ENCODE results near the gene IMMP2L.
"Not testable (repeated sequence)": the region's sequence is repeated elsewhere in the genome, so short reads cannot be mapped to it uniquely, and the experiment has no call there.

Gene IMMP2L

DNA sequence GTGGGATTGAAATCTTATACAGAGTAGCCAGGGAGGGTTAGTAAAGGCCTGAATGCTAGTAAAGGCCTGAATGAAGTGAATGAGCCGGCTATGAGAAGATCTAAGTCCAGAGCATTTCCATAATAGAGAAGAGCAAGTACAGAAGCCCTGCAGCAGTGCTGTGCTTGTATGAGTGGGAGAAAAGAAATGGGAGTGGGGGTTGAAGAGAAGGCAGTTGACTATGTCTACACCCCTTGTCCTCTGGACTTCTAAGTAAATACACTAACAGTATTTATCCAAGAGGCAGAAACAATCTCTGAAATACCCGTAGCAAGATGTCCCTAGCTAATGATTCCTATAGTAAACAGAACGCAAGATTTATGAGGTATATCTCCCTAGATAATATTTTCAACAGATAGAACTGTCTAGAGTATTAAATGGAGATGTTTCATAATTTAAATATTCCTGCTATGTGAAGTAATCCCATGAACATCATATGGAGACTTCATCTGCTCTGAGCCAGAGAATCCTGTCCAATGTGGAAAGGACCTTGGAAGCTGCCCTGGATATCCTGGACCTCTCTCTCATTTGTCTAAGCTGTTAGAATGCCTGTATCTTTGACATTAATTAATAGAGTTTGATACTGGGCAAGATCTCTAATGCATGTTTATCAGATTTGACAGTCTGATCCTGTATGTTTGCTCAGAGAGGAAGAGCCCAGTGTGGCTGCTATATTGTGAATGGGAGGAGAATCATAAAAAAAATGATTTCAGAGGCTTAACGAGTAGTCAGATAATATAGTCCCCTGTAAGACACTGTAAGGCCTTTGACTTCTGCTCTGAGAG, 299.8 kb downstream of the IMMP2L start:
- no peak for DNase-seq (ENCODE audit: low read depth)

DNA sequence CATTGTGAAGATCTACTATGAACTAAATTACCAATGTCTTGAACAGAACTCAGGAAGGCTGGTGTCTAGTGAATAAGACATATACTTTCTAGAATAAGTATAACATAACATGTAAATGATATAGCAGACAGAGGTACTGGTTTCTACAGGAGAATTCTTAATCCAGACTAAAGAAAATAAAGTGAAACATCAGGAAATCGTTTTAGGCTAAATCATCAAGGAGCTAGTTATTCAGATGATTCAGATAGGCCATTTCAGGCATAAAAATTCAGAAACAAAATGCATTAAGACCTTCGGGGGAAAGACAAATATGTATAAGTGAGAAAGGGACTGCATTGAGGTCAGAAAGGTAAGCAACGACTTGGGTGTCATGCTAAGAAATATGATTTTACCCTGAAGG, 300.8 kb downstream of the IMMP2L start:
- DNase-seq (ENCODE audit: low read depth), result no peak

DNA sequence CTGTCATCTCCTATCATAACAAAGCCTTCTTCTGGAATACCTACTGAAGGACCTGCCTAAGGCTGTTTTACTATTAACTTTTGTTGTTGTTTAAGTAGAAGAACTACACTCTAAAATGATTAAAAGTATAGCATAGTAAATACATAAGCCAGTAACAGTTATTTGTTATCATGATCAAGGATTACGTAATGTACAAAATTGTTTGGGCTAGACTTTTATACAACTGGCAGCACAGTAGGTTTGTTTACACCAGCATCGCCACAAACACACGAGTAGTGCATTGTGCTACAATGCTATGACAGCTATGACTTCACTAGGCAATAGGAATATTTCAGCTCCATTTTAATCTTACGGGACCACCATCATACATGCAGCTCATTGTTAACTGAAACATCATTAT, 302.3 kb downstream of the IMMP2L start:
- no peak for DNase-seq (ENCODE audit: low read depth)

- no peak for DNase-seq (ENCODE audit: low read depth)
These were observed 305.9 kb downstream of the IMMP2L start for GRCh38 chr7:111256391-111256790.

- DNase-seq (ENCODE audit: low read depth), result no peak
These were observed 306.7 kb downstream of the IMMP2L start for GRCh38 chr7:111255576-111255975.

GRCh38 chr7:111251365-111251764, 310.9 kb downstream of the IMMP2L start:
- not testable (repeated sequence) for DNase-seq (ENCODE audit: low read depth)

DNA sequence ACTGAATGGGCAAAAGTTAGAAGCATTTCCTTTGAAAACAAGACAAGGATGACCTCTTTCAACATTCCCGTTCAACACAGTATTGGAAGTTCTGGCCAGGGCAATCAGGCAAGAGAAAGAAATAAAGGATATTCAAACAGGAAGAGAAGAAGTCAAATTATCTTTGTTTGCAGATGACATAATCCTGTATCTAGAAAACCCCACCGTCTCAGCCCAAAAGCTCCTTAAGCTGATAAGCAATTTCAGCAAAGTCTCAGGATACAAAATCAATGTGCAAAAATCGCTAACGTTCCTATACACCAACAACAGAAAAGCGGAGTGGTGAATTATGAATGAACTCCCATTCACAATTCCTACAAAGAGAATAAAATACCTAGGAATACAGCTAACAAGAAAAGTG, 312.5 kb downstream of the IMMP2L start:
- not testable (repeated sequence) for DNase-seq (ENCODE audit: low read depth)

- DNase-seq (ENCODE audit: low read depth), result no peak
These were observed 320.0 kb downstream of the IMMP2L start for GRCh38 chr7:111242141-111242755.

DNA sequence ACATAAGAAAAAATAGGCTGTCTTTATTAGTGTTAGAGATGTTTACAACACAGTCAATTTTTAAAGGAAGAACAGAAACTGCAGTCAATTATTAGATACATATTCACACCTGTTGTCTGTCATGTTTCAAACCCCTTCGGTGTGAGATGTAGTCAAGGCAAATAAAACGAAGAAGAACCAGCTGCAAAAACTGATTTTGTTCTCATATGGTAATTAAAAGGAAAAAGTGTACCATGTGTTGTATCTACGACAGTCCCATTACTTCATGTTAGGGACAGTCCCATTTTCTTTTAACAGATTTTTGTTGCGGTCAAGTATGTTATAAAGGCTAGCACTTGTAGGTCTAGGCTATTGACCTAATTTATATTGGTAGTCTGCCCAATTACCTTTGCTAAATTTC, 321.9 kb downstream of the IMMP2L start:
- no peak for DNase-seq (ENCODE audit: low read depth)

DNA sequence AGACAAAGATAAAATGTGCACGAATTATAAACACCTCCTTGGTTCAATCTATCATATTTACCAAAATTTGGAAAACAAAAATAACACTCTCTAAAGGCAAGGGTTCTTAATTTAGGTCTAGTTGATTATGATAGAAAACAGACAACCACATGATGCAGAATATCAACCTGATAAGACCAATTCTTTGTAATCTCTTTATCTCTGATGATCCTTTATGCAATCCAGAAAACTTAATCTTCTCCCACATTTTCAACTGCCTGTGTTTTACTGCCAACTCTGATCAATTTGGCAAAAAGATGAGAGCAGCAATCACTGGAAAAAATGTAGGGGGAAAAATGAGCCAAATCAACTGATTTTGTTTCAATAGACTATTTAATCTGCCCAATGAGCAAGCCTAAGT, 322.9 kb downstream of the IMMP2L start:
- no peak for DNase-seq (ENCODE audit: low read depth)

- no peak for DNase-seq (ENCODE audit: low read depth)
These were observed 323.4 kb downstream of the IMMP2L start for GRCh38 chr7:111238886-111239285.

DNA sequence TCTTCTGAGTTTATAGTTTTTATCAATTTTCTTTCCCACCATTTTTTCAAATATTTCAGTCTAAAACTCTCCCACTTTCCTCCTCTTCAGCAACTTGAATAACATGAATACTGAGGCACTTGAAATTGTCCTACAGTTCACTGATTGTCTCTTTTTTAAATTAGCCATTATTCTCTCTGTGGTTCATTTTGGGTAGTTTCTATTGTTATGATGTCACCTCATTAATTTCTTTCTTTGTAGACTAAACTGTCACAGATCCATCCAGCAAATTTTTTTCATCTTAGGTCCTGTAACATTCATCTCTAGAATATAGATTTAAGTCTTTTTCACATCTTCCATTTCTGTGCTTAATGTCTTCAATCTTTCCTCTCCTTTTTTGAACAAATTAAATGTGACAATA, 326.6 kb downstream of the IMMP2L start:
- DNase-seq (ENCODE audit: low read depth), result no peak

DNA sequence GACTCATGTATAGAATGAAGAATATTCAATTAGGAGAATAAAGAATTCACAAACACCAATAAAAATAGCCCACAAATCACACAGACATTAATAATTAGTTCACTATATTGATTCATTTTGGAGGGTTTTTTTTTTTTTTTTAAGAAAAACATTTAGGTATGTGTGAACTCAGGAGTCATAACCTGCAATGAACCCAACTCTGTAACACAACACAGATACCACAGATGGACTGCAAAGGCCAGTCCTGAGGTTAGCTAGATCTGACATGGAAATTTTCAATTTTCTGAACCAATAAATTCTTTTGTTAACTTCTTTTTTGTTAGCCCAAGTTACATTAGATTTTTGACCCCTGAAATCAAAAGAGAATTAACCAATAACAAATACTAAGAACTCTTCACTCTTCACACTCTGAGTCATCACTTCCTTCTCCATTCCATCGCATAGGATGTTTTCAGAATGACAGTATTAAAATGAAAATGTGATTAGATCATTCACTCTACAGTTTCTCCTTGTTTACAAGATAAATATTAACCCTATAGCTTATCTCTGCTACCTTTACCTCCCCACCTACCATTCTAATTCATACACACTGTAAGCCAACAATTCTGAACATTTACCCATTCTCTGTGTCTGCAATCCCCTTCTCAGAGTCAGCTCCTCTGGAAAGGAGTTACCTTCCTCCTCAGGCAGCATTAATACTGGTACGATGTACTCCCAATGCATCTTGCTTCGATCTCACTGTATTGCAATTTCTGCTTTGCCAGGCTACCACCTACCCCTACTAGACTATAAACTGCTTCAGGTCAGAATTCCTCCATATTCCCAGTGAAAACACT, 329.8 kb downstream of the IMMP2L start:
- DNase-seq (ENCODE audit: low read depth), result no peak

DNA sequence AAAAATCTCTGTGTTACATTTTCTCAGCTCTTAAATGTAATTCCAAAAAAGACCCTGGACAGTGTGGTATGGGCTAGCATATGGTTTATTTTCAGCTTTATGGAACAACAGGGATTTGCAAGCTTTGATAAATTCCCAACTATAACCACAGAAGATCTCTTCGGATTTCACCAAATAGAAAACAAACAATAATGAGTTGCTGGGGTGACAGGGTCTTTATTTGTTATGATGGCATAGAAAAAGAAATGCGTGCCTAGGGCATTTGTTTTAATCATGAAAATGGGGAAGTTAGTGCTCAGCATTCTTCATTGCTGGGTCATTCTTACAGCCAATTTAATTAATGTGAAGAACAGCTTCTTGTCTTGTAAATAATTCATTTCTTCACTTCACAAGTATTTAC, 332.4 kb downstream of the IMMP2L start:
- DNase-seq (ENCODE audit: low read depth), result no peak

DNA sequence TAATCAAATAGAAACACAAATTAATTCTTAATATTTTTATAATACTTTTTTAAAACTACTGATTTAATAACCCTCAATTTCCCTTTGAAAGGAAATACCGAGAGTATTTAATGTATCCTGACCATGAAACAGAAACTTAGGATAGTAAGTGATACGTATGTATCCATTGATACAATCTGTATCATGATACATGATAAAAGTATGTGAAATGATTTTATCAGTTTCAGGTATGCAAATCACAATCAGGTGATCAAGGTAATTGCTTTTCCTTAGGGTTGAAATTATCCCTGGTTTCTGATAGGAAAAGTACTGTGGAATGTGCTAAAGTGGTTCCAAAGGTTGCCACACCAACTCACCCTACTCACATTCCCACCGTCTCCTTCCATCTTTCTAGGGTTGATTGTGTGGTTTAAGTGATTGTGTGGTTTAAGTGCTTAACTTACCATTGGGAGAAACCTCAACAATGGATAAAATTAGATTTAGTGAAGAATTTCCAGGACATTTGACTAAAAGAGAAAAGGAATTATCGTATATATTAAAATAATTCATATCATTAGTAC, 333.0 kb downstream of the IMMP2L start:
- DNase-seq (ENCODE audit: low read depth), result no peak

- no peak for DNase-seq (ENCODE audit: low read depth)
These were observed 333.9 kb downstream of the IMMP2L start for GRCh38 chr7:111228437-111228836.

GRCh38 chr7:111226800-111227199, 335.5 kb downstream of the IMMP2L start:
- no peak for DNase-seq (ENCODE audit: low read depth)

DNA sequence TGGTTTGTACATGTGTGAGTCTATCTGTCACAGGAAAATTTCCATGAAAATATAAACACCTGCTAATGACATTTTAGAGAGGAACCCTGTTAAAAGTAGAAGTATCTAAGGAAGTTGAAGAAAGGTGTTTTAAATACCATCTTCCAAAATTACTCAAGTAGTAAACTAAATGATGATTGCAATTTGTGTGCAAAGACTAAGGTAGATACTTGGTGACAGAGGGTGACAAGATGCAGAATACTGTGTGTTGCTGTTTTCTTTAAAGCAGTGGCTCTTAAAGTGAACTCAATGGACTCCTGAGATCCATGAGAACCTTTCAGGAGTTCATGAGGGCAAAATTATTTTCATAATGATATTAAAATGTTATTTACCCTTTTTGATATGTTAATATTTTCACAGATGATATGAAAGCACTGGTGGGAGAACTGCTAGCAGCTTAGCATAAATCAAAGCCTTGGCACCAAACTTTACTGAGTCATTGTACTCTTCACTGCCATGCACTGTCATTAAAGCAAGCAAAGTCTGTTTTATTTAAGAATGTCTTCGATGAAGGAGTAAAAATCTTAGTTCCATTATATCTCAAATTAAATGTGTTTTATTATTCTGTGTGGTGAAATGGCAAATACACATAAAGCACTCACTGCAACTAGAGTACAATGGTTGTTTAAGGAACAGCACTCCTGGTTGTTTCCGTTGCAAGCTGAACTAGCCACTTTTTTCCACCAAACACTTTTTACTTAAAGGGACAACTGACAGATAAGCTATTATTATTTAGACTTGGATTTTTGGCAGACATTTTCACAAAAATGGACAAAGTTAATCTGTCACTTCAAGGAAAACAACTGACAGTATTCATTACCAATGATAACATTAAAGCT, 337.7 kb downstream of the IMMP2L start:
- DNase-seq (ENCODE audit: low read depth), result no peak

- no peak for DNase-seq (ENCODE audit: low read depth)
These were observed 338.5 kb downstream of the IMMP2L start for GRCh38 chr7:111223802-111224253.

GRCh38 chr7:111215550-111215949, 346.7 kb downstream of the IMMP2L start:
- no peak for DNase-seq (ENCODE audit: low read depth)

DNA sequence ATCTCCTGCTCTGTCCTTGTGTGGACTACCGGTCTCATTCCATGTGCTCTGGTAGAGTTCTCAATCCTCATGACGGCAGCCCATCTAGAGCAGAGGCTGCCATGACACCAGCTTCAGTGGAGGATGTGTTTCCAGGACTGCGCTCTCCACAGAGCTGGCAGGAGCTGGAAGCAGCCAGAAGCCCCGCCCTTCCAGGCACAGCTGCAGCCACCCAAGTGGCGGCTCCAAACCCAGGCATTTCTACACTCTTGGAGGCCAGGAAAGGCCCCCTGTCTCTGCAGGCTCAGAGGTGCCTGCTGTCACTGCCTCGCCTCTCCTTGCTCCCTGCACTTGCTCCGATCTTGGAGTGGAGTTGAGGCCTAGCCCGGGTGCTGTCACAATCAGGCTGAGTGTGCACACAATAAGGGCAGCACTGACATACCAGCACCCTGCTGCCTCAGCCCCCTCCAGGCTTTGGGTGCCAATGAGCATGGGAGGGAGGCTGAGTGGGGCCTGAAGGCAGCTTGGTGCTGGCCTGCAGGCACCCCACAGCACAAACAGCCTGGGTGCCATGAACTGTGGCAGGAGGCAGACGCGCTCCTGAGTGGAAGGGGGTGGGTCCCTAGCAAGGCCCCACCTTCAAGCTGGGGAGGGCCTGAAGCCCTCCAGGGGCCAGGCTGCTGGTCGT, 349.3 kb downstream of the IMMP2L start:
- no peak for DNase-seq (ENCODE audit: low read depth)
